Panc1 (cell line): ENCODE measurements around the gene IGFLR1.

Source experiments
- POLR2AphosphoS5 ChIP-seq: IDR thresholded peaks from 2 replicates; pipeline ENCODE4 v1.6.1; 2012; ENCODE audit warnings: mild to moderate bottlenecking, low read depth, low read length, moderate library complexity
- SIN3A ChIP-seq: IDR thresholded peaks from 2 replicates; pipeline ENCODE4 v1.6.1; 2012; ENCODE audit warnings: low read depth, mild to moderate bottlenecking, low read length, moderate library complexity, borderline replicate concordance; ENCODE audit not compliant: insufficient read depth
- TCF7L2 ChIP-seq: IDR thresholded peaks from 2 replicates; pipeline ENCODE4 v1.6.1; 2011; ENCODE audit warnings: mild to moderate bottlenecking, low read depth, low read length, inconsistent platforms
- TF ChIP-seq, protein P1 (sequence below): fragments of 450-650 bp; IDR thresholded peaks from 2 replicates; pipeline ENCODE4 v1.5.1; 2017; ENCODE audit warnings: mild to moderate bottlenecking

DNA sequence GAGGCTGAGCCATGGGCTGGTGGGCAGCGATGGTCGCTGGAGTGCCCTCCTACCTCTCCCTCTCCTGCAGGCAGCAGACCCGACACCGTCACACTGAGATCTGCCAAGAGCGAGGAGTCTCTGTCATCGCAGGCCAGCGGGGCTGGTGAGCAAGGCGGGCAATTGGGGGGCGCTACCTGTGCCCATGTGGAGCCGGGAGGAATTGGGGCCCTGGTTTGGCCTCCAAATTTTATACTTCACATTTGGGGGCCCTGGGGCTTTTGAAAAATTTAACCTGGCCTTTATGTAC lies 43.0 kb upstream of the IGFLR1 start:
- TF ChIP-seq SIN3A (no peak), POLR2AphosphoS5 (no peak), TCF7L2 (no peak)
- TF ChIP-seq, protein P1, sequence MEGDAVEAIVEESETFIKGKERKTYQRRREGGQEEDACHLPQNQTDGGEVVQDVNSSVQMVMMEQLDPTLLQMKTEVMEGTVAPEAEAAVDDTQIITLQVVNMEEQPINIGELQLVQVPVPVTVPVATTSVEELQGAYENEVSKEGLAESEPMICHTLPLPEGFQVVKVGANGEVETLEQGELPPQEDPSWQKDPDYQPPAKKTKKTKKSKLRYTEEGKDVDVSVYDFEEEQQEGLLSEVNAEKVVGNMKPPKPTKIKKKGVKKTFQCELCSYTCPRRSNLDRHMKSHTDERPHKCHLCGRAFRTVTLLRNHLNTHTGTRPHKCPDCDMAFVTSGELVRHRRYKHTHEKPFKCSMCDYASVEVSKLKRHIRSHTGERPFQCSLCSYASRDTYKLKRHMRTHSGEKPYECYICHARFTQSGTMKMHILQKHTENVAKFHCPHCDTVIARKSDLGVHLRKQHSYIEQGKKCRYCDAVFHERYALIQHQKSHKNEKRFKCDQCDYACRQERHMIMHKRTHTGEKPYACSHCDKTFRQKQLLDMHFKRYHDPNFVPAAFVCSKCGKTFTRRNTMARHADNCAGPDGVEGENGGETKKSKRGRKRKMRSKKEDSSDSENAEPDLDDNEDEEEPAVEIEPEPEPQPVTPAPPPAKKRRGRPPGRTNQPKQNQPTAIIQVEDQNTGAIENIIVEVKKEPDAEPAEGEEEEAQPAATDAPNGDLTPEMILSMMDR: no peak
